ENCODE measurements around the gene YAE1.
A peak's percentile ranks its signal among the peaks of the same experiment; 100 is the strongest.

The YAE1 gene

GRCh38 chr7:39607865-39608264, 41.7 kb downstream of the YAE1 start:
- Histone ChIP-seq H3K79me1 (ENCODE audit: low read length) (no peaks in the 10 kb centered on the region), H3K4me2 (ENCODE audit: low read length) (no peak overlapping the region), H3K4ac (ENCODE audit: low read depth, low read length) (no peak overlapping the region), H2BK5ac (ENCODE audit: low read depth, low read length, poor library complexity) (no peak overlapping the region), H2BK120ac (ENCODE audit: insufficient read depth, low read length, poor library complexity) (no peak overlapping the region), H3K4me1 (ENCODE audit: control insufficient read depth in 1 of 2, insufficient read depth in 2 of 2, low read length in 2 of 2) (peaks cover 5 to 6% of the 10 kb centered on the region in 2 experiments), H2BK12ac (ENCODE audit: low read length) (no peak overlapping the region), H3K27me3 (ENCODE audit: insufficient read depth, low read length) (peaks cover 2% of the 10 kb centered on the region), H3K9ac (ENCODE audit: low read length) (no peak overlapping the region), H3K14ac (ENCODE audit: low read length) (no peak overlapping the region), H2AK5ac (ENCODE audit: low read length) (no peak overlapping the region), H3K9me3 (ENCODE audit: insufficient read depth, low read depth, low read length) (no peaks in the 10 kb centered on the region), H3K4me3 (ENCODE audit: low read depth, low read length) (no peak overlapping the region), H3K23ac (ENCODE audit: low read length) (no peak overlapping the region), H3K36me3 (ENCODE audit: control insufficient read depth in 1 of 2, insufficient read depth in 2 of 2, low read length in 2 of 2) (no peaks in the 10 kb centered on the region), H4K8ac (ENCODE audit: low read depth, low read length) (no peak overlapping the region), H3K79me2 (ENCODE audit: control insufficient read depth, insufficient read depth, low read length, poor library complexity) (no peaks in the 10 kb centered on the region), H4K12ac (ENCODE audit: low read depth, low read length) (no peak overlapping the region), H3K27ac (ENCODE audit: low read depth, low read length) (no peak overlapping the region), H4K91ac (ENCODE audit: low read depth, low read length) (no peak overlapping the region), H2AFZ (ENCODE audit: insufficient read depth, low read length, poor library complexity) (no peak overlapping the region), H3K18ac (ENCODE audit: low read length) (no peak overlapping the region)
- no peak for DNase-seq
- no CpG with 5 or more reads among the region's 2 CpGs for WGBS (ENCODE audit: extremely low coverage, insufficient coverage, insufficient read length)

DNA sequence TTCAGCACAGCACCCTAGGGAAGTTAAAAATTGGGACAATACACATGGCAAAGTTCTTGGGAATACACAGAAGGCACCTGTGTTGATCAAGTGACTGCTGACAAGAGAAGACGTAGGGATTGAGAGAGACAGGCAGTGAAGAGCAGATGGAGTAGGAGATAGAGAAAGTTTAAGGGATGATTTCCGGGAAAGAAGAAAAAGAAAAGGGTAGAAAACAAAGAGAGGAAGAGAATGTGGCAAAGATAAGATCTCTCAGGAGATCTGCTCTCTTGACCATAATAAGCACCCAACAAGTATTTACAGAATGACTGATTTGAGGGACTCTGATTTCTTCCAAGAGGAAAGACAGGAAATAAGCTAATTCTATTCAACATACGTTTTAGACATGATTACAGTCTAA, 42.1 kb downstream of the YAE1 start:
- Histone ChIP-seq H4K12ac (ENCODE audit: low read depth, low read length) (no peak overlapping the region), H3K23ac (ENCODE audit: low read length) (no peak overlapping the region), H3K36me3 (ENCODE audit: control insufficient read depth in 1 of 2, insufficient read depth in 2 of 2, low read length in 2 of 2) (no peaks in the 10 kb centered on the region), H3K9ac (ENCODE audit: low read length) (no peak overlapping the region), H3K4me3 (ENCODE audit: low read depth, low read length) (no peak overlapping the region), H4K91ac (ENCODE audit: low read depth, low read length) (no peak overlapping the region), H2BK12ac (ENCODE audit: low read length) (no peak overlapping the region), H3K4ac (ENCODE audit: low read depth, low read length) (no peak overlapping the region), H3K4me2 (ENCODE audit: low read length) (no peak overlapping the region), H2AK5ac (ENCODE audit: low read length) (no peak overlapping the region), H2AFZ (ENCODE audit: insufficient read depth, low read length, poor library complexity) (no peak overlapping the region), H3K4me1 (ENCODE audit: control insufficient read depth in 1 of 2, insufficient read depth in 2 of 2, low read length in 2 of 2) (peaks cover 5 to 6% of the 10 kb centered on the region in 2 experiments), H3K9me3 (ENCODE audit: insufficient read depth, low read depth, low read length) (no peaks in the 10 kb centered on the region), H3K18ac (ENCODE audit: low read length) (no peak overlapping the region), H3K27ac (ENCODE audit: low read depth, low read length) (no peak overlapping the region), H3K79me2 (ENCODE audit: control insufficient read depth, insufficient read depth, low read length, poor library complexity) (no peaks in the 10 kb centered on the region), H2BK120ac (ENCODE audit: insufficient read depth, low read length, poor library complexity) (no peak overlapping the region), H3K79me1 (ENCODE audit: low read length) (no peaks in the 10 kb centered on the region), H3K27me3 (ENCODE audit: insufficient read depth, low read length) (peaks cover 2% of the 10 kb centered on the region), H2BK5ac (ENCODE audit: low read depth, low read length, poor library complexity) (no peak overlapping the region), H4K8ac (ENCODE audit: low read depth, low read length) (no peak overlapping the region), H3K14ac (ENCODE audit: low read length) (no peak overlapping the region)
- 100% methylated on average over 1 of the region's 3 CpGs for WGBS (ENCODE audit: extremely low coverage, insufficient coverage, insufficient read length)
- no peak for DNase-seq

GRCh38 chr7:39609113-39609934, 43.1 kb downstream of the YAE1 start:
- Histone ChIP-seq H3K79me2 (ENCODE audit: control insufficient read depth, insufficient read depth, low read length, poor library complexity) (no peaks in the 10 kb centered on the region), H3K9me3 (ENCODE audit: insufficient read depth, low read depth, low read length) (no peaks in the 10 kb centered on the region), H3K4me3 (ENCODE audit: low read depth, low read length) (peak overlapping the region; percentile 46), H4K12ac (ENCODE audit: low read depth, low read length) (no peak overlapping the region), H4K8ac (ENCODE audit: low read depth, low read length) (no peak overlapping the region), H2AK5ac (ENCODE audit: low read length) (no peak overlapping the region), H3K9ac (ENCODE audit: low read length) (no peak overlapping the region), H3K4me2 (ENCODE audit: low read length) (peak overlapping the region; percentile 70), H3K79me1 (ENCODE audit: low read length) (no peaks in the 10 kb centered on the region), H4K91ac (ENCODE audit: low read depth, low read length) (no peak overlapping the region), H3K27ac (ENCODE audit: low read depth, low read length) (no peak overlapping the region), H2BK120ac (ENCODE audit: insufficient read depth, low read length, poor library complexity) (no peak overlapping the region), H3K4me1 (ENCODE audit: control insufficient read depth in 1 of 2, insufficient read depth in 2 of 2, low read length in 2 of 2) (peaks cover 5 to 6% of the 10 kb centered on the region in 2 experiments), H3K18ac (ENCODE audit: low read length) (no peak overlapping the region), H3K23ac (ENCODE audit: low read length) (no peak overlapping the region), H3K36me3 (ENCODE audit: control insufficient read depth in 1 of 2, insufficient read depth in 2 of 2, low read length in 2 of 2) (no peaks in the 10 kb centered on the region), H3K27me3 (ENCODE audit: insufficient read depth, low read length) (peaks cover 2% of the 10 kb centered on the region), H2BK12ac (ENCODE audit: low read length) (no peak overlapping the region), H2BK5ac (ENCODE audit: low read depth, low read length, poor library complexity) (no peak overlapping the region), H3K4ac (ENCODE audit: low read depth, low read length) (no peak overlapping the region), H2AFZ (ENCODE audit: insufficient read depth, low read length, poor library complexity) (peak overlapping the region; percentile 24), H3K14ac (ENCODE audit: low read length) (no peak overlapping the region)
- peak in 1 of 2 donors; percentile 27 for DNase-seq
- 100% methylated on average over 2 of the region's 36 CpGs for WGBS (ENCODE audit: extremely low coverage, insufficient coverage, insufficient read length)

GRCh38 chr7:39609935-39610263, 43.7 kb downstream of the YAE1 start:
- WGBS (ENCODE audit: extremely low coverage, insufficient coverage, insufficient read length), result no CpG with 5 or more reads among the region's 5 CpGs
- Histone ChIP-seq H3K9ac (ENCODE audit: low read length) (no peak overlapping the region), H3K27ac (ENCODE audit: low read depth, low read length) (no peak overlapping the region), H4K12ac (ENCODE audit: low read depth, low read length) (no peak overlapping the region), H3K4me2 (ENCODE audit: low read length) (peak overlapping the region; percentile 70), H3K27me3 (ENCODE audit: insufficient read depth, low read length) (peaks cover 2% of the 10 kb centered on the region), H3K4me3 (ENCODE audit: low read depth, low read length) (no peak overlapping the region), H4K8ac (ENCODE audit: low read depth, low read length) (no peak overlapping the region), H3K18ac (ENCODE audit: low read length) (no peak overlapping the region), H4K91ac (ENCODE audit: low read depth, low read length) (no peak overlapping the region), H2BK120ac (ENCODE audit: insufficient read depth, low read length, poor library complexity) (no peak overlapping the region), H3K14ac (ENCODE audit: low read length) (no peak overlapping the region), H2AFZ (ENCODE audit: insufficient read depth, low read length, poor library complexity) (no peak overlapping the region), H2BK5ac (ENCODE audit: low read depth, low read length, poor library complexity) (no peak overlapping the region), H3K79me1 (ENCODE audit: low read length) (no peaks in the 10 kb centered on the region), H2AK5ac (ENCODE audit: low read length) (no peak overlapping the region), H3K4ac (ENCODE audit: low read depth, low read length) (no peak overlapping the region), H3K36me3 (ENCODE audit: control insufficient read depth in 1 of 2, insufficient read depth in 2 of 2, low read length in 2 of 2) (no peaks in the 10 kb centered on the region), H3K79me2 (ENCODE audit: control insufficient read depth, insufficient read depth, low read length, poor library complexity) (no peaks in the 10 kb centered on the region), H3K23ac (ENCODE audit: low read length) (no peak overlapping the region), H3K9me3 (ENCODE audit: insufficient read depth, low read depth, low read length) (no peaks in the 10 kb centered on the region), H2BK12ac (ENCODE audit: low read length) (no peak overlapping the region), H3K4me1 (ENCODE audit: control insufficient read depth in 1 of 2, insufficient read depth in 2 of 2, low read length in 2 of 2) (peaks cover 5 to 6% of the 10 kb centered on the region in 2 experiments)
- DNase-seq, result no peak
